HCT116 (cell line): ENCODE results near the gene MTRFR. TPM values are rescaled to one million over a fixed set of nuclear protein-coding genes. Genes with fewer than 3 reads are reported as not detected.

ENCODE experiments used
- ATAC-seq: fragments of 200-7000 bp; cut with Tn5 transposase; 2 replicates; pipeline ENCODE4 v1.9.1; 2020; ENCODE audit warnings: mild to moderate bottlenecking, moderate library complexity
- BruUV-seq: library from RNA; stranded (reverse); fragments of 400-500 nt; replicated peaks from 2 replicates; lab custom pipeline; 2021; lab: Mats Ljungman, UMichigan
- CTCF ChIA-PET: fragments of 300-600 bp; sonication (Branson Sonifier 250); formaldehyde crosslinking; loops from one replicate; lab custom pipeline; 2021; ENCODE audit warnings: antibody characterized with exemption; lab: Charles Lee
- POLR2A ChIA-PET: fragments of 300-600, 350-600 bp; sonication (Branson Sonifier 250); formaldehyde crosslinking; loops from one replicate; lab custom pipeline; 2021; ENCODE audit warnings: antibody characterized with exemption; lab: Charles Lee
- RAD21 ChIA-PET, 2 experiments: fragments of 300-600 bp; sonication (Branson Sonifier 250); formaldehyde crosslinking; loops; one replicate each; lab custom pipeline; 2023; ENCODE audit warnings: low total read pairs in 2 of 2; ENCODE audit not compliant: uncharacterized antibody in 2 of 2, unreplicated experiment in 2 of 2, low non-redundant PET in 1 of 2; lab: Charles Lee
- DNase-seq: peaks from one replicate; pipeline ENCODE4 v3.0.0-alpha.2; 2010; ENCODE audit warnings: low read depth, low spot score
- H2AFZ ChIP-seq: fragments of 200-600 bp; shearing (Covaris generic), sonication (generic); 2 replicates; pipeline ENCODE4 v1.6.1; 2017; ENCODE audit warnings: low read depth, mixed run types, mixed read lengths, antibody characterized with exemption, low read length; ENCODE audit not compliant: poor library complexity, severe bottlenecking
- H3K27ac ChIP-seq: 2 replicates; pipeline ENCODE4 v1.5.1; 2012; ENCODE audit warnings: low read depth, low read length
- H3K27me3 ChIP-seq: fragments of 200-600 bp; sonication (generic); 2 replicates; pipeline ENCODE4 v1.6.1; 2016; ENCODE audit warnings: mixed run types, low read length, mixed read lengths; ENCODE audit not compliant: insufficient read depth
- H3K36me3 ChIP-seq, 2 experiments: fragments of 200-500 bp in 1 of 2; fragments of 200-600 bp in 1 of 2; sonication (Bioruptor generic) in 1 of 2; sonication (generic) in 1 of 2; 2 replicates each; pipeline versions ENCODE4 v1.5.1 to v1.6.1; 2014 to 2016; ENCODE audit warnings: low read length in 2 of 2, inconsistent platforms in 1 of 2, mixed read lengths in 1 of 2, mixed run types in 1 of 2; ENCODE audit not compliant: insufficient read depth in 2 of 2, control insufficient read depth in 1 of 2
- H3K4me1 ChIP-seq, 2 experiments: fragments of 200-600 bp in 1 of 2; sonication (generic) in 1 of 2; 2 replicates each; pipeline versions ENCODE4 v1.5.1 to v1.6.1; 2012 to 2017; ENCODE audit warnings: low read length in 2 of 2, inconsistent platforms in 1 of 2, mild to moderate bottlenecking in 1 of 2, mixed read lengths in 1 of 2, mixed run types in 1 of 2, moderate library complexity in 1 of 2; ENCODE audit not compliant: insufficient read depth in 2 of 2, control insufficient read depth in 1 of 2
- H3K4me2 ChIP-seq: fragments of 200-600 bp; sonication (generic); 2 replicates; pipeline ENCODE4 v1.6.1; 2017; ENCODE audit warnings: mixed run types, low read length, mixed read lengths
- H3K4me3 ChIP-seq, 2 experiments: fragments of 200-600 bp in 1 of 2; sonication (generic) in 1 of 2; replicated peaks in 1 of 2; 2 replicates each; pipeline ENCODE4 v1.5.1; 2011 to 2016; ENCODE audit warnings: low read length in 2 of 2, control low read depth in 1 of 2, low read depth in 1 of 2, mild to moderate bottlenecking in 1 of 2, mixed read lengths in 1 of 2, mixed run types in 1 of 2
- H3K79me2 ChIP-seq: fragments of 200-600 bp; sonication (generic); 2 replicates; pipeline ENCODE4 v1.6.1; 2017; ENCODE audit warnings: mild to moderate bottlenecking, mixed run types, low read length, moderate library complexity, mixed read lengths; ENCODE audit not compliant: insufficient read depth
- H3K9ac ChIP-seq: fragments of 200-600 bp; sonication (generic); 2 replicates; pipeline ENCODE4 v1.6.1; 2016; ENCODE audit warnings: low read length, mixed read lengths
- H3K9me2 ChIP-seq: fragments of 200-600 bp; sonication (generic), shearing (Covaris generic); 2 replicates; pipeline ENCODE4 v1.6.1; 2017; ENCODE audit warnings: mixed run types, mild to moderate bottlenecking, moderate library complexity; ENCODE audit not compliant: insufficient read depth
- H3K9me3 ChIP-seq, 2 experiments: fragments of 200-500 bp in 1 of 2; fragments of 200-600 bp in 1 of 2; sonication (Bioruptor generic) in 1 of 2; sonication (generic) in 1 of 2; 2 replicates each; pipeline ENCODE4 v1.6.1; 2014 to 2017; ENCODE audit warnings: low read length in 2 of 2, mixed read lengths in 2 of 2, inconsistent platforms in 1 of 2, low read depth in 1 of 2, mild to moderate bottlenecking in 1 of 2, mixed run types in 1 of 2, moderate library complexity in 1 of 2; ENCODE audit not compliant: control insufficient read depth in 1 of 2, insufficient read depth in 1 of 2
- H4K20me1 ChIP-seq: fragments of 200-600 bp; sonication (generic), shearing (Covaris generic); 2 replicates; pipeline ENCODE4 v1.6.1; 2017; ENCODE audit warnings: mixed run types, mild to moderate bottlenecking, moderate library complexity; ENCODE audit not compliant: insufficient read depth
- CBX3 ChIP-seq: IDR thresholded peaks from 2 replicates; pipeline ENCODE4 v1.6.1; 2012; ENCODE audit warnings: low read depth
- ELF1 ChIP-seq: IDR thresholded peaks from 2 replicates; pipeline ENCODE4 v1.6.1; 2012; ENCODE audit warnings: low read depth, borderline replicate concordance
- JUND ChIP-seq: IDR thresholded peaks from 2 replicates; pipeline ENCODE4 v1.6.1; 2012
- RAD21 ChIP-seq: IDR thresholded peaks from 2 replicates; pipeline ENCODE4 v1.6.1; 2012; ENCODE audit warnings: low read depth, mild to moderate bottlenecking
- REST ChIP-seq: IDR thresholded peaks from 2 replicates; pipeline ENCODE4 v1.6.1; 2012; ENCODE audit warnings: low read depth
- SRF ChIP-seq: IDR thresholded peaks from 2 replicates; pipeline ENCODE4 v1.6.1; 2012; ENCODE audit warnings: low read depth
- intact Hi-C: fragments of 100-400 bp; cut with micrococcal nuclease; formaldehyde crosslinking; loops from 2 replicates; pipeline ENCODE4 v1.10.0; 2022
- total RNA-seq: library from RNA; stranded (reverse); gene quantifications from one replicate; pipeline ENCODE4 v1.2.1, GENCODE V29; 2021; ENCODE audit not compliant: unreplicated experiment

Gene MTRFR
- total RNA-seq, 1 experiment from 2014 or later: 27.0 TPM

- Histone ChIP-seq H3K9ac (no peak overlapping the region), H3K4me3 (no peak overlapping the region), H4K20me1 (no peaks in the 10 kb centered on the region), H3K4me1 (no peaks in the 10 kb centered on the region), H3K9me2 (no peaks in the 10 kb centered on the region)
- CTCF ChIA-PET: no interaction called here
- no peak for DNase-seq
- POLR2A ChIA-PET: no interaction called here
- RAD21 ChIA-PET: no interaction called here
- TF ChIP-seq JUND (no peak), CBX3 (no peak), ELF1 (no peak), SRF (no peak), REST (no peak), RAD21 (no peak)
- TF ChIP-seq, all 23 proteins: peak for 0
- Histone ChIP-seq H3K79me2 (peaks cover 52% of the 10 kb centered on the region), H3K27ac (no peak overlapping the region), H3K4me2 (no peak overlapping the region), H3K9me3 (no peaks in the 10 kb centered on the region), H3K36me3 (peaks cover 5 to 10% of the 10 kb centered on the region in 2 experiments; a peak in 1 of 4 replicates), H3K27me3 (no peaks in the 10 kb centered on the region), H2AFZ (no peak overlapping the region)
- intact Hi-C loops: no loop called here
- ATAC-seq: no peak
- BruUV-seq: no TSS peak
Measured at GRCh38 chr12:123225443-123225842, 7.8 kb upstream of the MTRFR start.
